HG02938 (cell line): ENCODE data around the gene PNLIPRP2.

ENCODE experiments used
- ATAC-seq: cut with Tn5 transposase; IDR thresholded peaks from one replicate; pipeline ENCODE4 v1.9.1; 2021; ENCODE audit warnings: mild to moderate bottlenecking, moderate library complexity; ENCODE audit not compliant: unreplicated experiment

PNLIPRP2 gene

DNA sequence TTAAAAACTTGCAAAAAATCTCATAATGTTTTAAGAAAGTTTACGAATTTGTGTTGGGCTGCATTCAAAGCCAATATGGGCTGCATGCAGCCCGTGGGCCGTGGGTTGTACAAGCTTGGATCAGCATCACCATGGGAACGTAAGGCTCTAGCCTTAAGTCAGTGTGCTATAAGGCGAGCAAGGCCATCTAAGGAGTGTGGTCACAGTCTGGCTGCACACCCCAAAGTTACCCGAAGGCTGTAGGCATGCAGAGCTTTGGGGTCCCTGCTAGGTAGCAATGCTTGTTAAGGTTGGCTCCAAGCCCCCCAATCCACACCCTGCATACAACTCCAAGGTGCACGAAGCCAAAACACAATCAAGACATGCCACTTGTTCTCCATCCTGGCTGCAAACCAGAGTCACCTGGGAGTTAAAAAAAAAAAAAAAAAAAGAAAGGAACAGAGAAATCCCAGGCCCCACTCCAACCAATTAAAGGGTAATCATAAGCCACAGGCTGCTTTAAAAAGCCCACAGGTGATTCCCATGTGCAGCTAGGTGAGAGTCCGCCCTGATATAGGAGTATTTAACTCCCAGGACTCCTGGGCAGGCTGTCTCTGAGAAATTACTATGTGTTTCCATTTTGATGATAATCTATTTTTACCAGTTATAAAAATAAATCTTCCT, 8.5 kb upstream of the PNLIPRP2 start:
- ATAC-seq: no peak

- ATAC-seq: no peak
These were observed 7.3 kb upstream of the PNLIPRP2 start for GRCh38 chr10:116613471-116613870.

GRCh38 chr10:116614796-116615195, 6.0 kb upstream of the PNLIPRP2 start:
- no peak for ATAC-seq

GRCh38 chr10:116615199-116615776, 5.5 kb upstream of the PNLIPRP2 start:
- ATAC-seq: no peak

DNA sequence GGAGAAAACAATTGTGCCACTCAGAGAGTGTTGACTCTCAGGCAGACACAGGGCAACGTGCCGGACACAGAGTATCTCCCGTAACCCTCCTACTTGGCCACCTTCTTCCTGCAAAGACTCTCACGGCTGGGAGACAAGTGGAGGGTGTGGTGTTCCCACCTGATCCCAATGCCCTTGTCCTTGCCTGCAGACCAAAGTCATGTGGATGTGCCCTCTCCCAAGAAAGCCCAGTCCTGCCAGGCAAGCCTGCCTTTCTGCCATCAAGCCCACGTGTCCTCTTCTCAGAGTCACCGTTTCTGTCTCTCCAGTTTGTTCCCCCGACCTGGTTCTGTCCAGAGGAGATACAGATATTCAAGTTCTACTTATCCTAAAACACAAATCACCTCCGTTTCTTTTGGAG, 723 bp downstream of the PNLIPRP2 start:
- no peak for ATAC-seq

DNA sequence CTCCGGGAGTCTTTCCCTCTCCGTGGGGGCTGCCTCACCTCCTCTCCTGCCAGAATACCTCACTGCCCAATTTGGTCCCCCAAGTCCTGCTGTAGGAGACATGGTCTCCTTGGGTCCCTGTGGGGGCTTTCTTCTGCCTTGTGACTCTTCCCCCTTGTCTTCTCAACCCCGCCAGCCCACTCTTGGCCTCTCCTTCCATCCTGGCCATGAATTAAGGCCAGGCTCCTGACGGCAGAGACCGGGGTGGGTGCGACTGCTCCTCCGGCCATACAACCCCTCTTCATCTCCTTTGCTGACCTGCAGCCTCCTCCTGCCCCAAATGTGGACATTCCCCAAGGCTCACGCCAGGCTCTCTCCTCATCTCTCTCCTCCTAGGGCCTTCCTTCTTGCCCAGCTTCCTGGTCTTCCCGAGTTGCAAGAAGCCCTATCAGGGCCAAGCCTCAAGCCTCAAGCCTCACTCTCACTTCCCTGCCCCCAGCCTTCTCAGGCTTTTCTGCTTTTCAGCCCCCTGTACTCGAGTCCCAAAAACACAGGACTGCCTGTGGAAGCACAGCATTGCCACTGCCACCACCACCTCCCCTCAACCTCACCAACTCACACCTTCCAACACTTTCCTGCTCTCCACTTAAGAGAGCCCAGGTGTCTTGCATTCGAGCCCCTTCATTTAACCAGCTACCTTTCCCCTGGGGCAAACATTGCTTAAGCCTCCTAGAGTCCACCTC, 1.3 kb downstream of the PNLIPRP2 start:
- no peak for ATAC-seq

DNA sequence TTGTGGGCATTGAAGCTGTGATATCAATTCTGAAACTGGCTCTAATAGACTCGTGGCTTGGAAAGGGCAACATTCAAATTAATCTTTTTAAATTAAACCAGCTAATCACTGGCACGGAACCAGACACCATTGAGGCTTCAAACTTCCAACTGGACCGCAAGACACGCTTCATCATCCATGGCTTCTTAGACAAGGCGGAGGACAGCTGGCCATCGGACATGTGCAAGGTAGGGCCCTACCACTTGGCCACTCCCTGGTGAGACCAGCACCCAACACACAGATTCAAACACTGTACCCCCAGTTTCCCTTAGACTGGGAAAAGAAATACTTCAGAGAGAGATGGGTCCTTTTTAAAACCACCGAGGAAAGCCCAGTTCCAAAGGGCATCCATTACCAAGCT, 5.1 kb downstream of the PNLIPRP2 start:
- no peak for ATAC-seq

DNA sequence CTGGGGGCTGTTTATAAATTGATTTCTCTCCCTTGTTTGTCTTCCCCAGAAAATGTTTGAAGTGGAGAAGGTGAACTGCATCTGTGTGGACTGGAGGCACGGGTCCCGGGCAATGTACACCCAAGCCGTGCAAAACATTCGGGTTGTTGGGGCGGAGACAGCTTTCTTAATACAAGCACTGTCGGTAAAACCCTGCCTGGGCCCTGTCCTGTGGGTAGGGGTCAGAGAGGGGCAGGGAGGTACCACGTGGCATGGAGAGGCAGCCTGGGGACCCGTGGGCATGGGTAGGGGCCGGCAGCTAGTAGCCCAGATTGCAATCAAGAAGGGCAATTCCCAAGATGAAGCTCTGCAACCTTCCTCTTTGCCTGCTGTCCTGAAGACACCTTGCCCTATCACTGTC, 6.1 kb downstream of the PNLIPRP2 start:
- ATAC-seq: no peak

DNA sequence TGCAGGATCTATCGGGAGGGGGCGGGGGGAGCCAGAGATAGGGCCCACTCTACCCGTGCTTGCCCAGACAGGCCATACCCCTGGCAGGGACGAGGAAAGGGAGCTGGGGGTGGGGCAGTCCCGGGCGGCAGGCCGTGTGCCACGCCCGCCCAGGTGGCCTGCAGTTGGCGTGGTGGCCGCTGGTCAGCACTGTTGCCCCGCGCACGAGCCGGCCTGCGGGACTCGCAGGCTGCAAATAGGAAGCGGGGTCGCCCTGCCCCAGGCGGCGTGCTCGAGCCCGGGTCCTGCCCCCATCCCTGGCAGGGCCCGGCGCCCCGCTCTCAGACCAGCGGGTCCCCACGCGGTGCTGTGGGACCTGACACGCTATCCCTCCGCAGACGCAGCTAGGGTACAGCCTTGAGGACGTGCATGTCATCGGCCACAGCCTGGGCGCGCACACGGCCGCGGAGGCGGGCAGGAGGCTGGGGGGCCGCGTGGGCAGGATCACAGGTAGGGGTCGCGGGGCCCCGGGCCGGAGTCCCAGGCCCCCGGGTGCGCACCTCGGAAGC, 6.7 kb downstream of the PNLIPRP2 start:
- ATAC-seq: no peak

- ATAC-seq: no peak
These were observed 8.6 kb downstream of the PNLIPRP2 start for GRCh38 chr10:116629340-116629739.

DNA sequence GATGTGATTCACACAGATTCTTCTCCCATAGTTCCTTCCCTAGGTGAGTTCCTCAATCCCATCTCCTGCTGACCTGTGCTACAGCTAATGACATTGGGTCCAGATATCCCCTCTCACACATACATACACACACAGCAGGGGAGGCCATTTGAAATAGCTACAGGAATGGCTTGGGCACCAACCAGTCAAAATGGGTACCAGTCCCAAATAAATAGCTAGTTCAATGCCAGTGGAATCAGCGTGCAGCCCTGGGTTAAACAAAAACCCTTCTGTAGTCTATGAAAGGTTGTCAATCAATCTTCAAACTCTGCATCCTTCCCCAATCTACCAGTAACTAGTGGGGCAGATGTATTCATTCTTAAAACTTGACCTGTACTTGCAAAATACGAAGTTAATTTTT, 9.3 kb downstream of the PNLIPRP2 start:
- no peak for ATAC-seq

DNA sequence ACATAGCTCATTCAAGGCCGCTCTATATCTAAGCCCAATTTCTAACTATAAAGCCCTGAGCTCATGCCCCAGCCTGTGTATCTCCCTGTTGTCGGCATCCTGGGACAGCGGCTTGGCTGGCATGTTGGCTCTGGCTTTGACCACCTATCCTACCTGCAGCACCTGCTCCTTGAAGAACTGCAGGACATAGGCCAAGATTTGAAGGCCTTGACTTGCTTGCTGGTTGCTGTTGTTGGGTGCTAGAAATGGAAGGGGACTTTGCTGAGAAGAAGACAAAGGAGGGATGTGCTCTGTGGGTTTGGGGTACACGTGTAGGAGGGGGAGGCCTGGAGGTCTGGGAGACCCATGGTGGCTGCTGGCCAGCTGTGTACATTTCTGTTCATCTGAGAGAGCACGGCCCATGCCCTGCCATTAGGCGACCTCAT, 11.1 kb downstream of the PNLIPRP2 start:
- no peak for ATAC-seq

GRCh38 chr10:116632596-116633215, 12.0 kb downstream of the PNLIPRP2 start:
- ATAC-seq: no peak

DNA sequence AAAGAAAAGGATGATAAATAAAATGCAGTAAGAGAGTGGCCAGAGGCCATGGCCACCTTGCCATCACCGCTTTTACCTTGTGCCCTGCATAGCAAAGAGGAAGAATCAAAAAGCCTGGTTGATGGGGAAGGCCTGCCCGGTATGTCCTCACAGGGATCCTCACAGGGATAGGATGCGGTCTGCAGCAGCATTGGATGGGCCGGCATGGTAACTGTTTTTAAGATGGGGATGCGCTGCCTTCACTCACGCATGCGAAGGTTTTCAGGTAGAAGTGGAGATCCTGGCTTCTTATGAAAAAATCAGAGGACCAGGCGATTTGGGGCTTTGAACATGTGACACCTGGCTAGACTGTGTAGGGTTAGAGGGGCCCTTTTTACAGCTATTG, 12.5 kb downstream of the PNLIPRP2 start:
- ATAC-seq: no peak

- no peak for ATAC-seq
These were observed 13.6 kb downstream of the PNLIPRP2 start for GRCh38 chr10:116634126-116634975.

GRCh38 chr10:116636385-116636784, 15.6 kb downstream of the PNLIPRP2 start:
- ATAC-seq: no peak

GRCh38 chr10:116636976-116637375, 16.2 kb downstream of the PNLIPRP2 start:
- no peak for ATAC-seq

DNA sequence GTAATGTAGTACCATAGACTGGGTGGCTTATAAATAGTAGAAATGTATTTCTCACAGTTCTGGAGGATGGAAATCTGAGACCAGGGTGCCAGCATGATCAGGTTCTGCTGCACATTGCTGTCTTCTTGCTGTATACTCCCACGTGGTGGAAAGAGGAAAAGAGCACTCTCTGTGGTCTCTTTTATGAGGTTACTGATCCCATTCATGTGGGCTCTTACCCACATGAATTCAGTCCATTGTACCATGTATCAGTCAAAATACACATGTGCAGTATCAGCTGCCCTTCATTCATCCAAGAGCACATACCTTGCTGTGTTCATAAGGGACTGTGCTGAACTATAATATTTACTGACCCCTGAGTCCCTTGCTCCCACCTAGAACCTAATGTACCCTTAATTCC, 17.1 kb downstream of the PNLIPRP2 start:
- ATAC-seq: no peak

DNA sequence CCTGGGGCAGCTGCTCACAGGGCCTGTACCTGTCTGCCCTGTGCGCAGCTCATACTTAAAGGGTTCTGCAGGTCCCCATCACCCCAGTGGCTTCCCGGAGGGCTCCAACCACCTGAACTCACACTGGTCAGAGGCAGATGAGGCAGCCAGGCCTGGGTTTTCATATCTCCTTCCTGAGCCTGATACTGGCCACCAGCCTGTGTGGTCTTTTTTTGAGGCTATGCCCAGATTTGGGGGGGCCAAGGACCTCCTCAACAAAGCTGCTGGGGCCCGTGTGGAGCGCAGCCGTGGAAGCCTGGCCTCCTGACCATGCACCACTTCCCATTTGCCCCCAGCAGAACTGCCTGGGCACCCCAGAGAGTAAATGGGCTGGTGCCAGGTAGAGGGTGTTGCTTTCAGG, 25.7 kb downstream of the PNLIPRP2 start:
- no peak for ATAC-seq

DNA sequence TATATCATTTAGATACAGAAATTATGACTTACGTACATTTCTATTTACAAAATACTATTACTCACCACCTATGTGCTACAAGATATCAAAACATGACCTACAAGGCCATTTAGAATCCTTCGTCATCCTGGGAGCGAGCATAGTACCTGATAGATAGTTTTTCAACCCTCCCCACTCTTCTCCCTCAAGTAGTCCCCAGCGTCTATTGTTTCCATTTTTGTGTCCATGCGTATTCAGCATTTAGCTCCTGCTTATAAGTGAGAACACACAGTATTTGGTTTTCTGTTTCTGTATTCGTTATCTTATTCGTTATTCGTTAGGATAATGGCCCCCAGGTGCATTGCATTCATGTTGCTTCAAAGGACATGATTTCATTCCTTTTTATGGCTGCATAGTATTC, 28.1 kb downstream of the PNLIPRP2 start:
- no peak for ATAC-seq

DNA sequence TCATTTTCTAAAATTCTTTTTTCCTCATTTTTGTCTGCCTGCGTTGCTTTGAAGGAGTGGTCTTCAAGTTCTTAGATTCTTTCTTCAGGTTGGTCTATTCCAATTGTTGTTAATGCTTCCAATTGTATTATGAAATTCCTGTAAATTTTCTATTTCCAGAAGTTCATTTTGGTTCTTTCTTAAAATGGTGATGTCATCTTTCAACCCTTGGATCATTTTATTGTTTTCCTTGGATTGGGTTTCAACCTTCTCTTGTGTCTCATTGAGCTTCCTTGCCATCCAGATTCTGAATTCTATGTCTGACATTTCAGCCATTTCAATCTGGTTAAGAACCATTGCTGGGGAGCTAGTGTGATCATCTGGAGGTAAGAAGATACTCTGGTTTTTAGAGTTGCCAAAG, 33.1 kb downstream of the PNLIPRP2 start:
- ATAC-seq: no peak
